SK-N-MC (cell line): ENCODE measurements around the gene EPOP.

Source experiments
- EZH2 ChIP-seq: fragments of 200-600 bp; sonication (generic); IDR thresholded peaks from one replicate; pipeline ENCODE4 v1.6.1; 2017; ENCODE audit warnings: antibody characterized with exemption
- POLR2AphosphoS5 ChIP-seq: IDR thresholded peaks from 2 replicates; pipeline ENCODE4 v1.6.1; 2012; ENCODE audit warnings: mild to moderate bottlenecking, low read depth, low read length, borderline replicate concordance

GRCh38 chr17:38676706-38677504 lies 2.1 kb upstream of the EPOP start:
- TF ChIP-seq POLR2AphosphoS5 = no peak
- TF ChIP-seq EZH2 = no peak
